ENCODE results near the gene RAB3A. TPM values are rescaled to one million over a fixed set of nuclear protein-coding genes. Genes with fewer than 3 reads are reported as not detected.

The RAB3A gene
- total RNA-seq, 4 donors from 2014 or later: 0.30 to 0.76 (median 0.44) TPM; not detected in 1

DNA sequence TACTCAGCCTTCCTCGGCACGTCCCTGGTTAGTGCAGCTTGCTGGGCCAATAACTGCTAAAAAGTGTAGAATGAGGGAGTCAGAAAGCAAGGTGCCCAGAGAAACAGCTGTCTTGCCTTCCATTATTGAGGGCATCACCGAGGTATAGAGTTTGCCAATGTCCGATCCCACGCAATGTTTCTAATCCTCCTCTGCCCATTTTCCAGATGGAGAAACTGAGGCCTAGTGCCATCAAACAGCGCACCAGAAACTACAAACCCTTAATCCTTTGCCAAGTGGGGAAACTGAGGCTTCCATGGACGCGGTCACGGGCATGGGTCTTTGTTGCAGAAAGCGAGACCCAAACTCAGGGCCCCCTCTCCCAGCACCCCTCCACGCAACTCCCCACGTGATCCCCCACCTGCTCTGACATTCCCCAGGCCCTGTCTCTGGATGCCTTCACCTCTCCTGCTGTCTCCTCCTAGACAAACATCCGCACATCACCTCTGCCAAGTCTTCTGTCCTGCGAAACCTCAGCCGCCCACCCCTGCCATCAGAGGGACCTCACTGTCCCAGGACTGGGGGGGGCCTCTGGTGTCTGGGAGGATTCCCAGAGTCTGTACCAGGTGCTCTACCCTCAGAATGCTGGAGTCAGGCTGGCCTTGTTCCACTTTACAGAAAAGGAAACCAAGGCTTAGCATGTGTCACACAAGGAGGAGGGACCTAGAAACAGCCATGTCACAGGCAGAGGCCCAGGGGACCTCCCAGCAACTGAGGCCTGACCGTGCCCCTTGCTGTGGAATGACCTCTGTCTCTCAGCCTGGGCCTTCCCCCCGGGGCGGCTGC lies 23.3 kb upstream of the RAB3A start:
- DNase-seq: no peak
- peaks cover 10 to 39% (median 21%) of the 10 kb centered on the region in 3 donors for H3K4me1 ChIP-seq
- intact Hi-C loops (cut with DNase I): no loop called here
- H3K36me3 ChIP-seq: no peaks in the 10 kb centered on the region
- WGBS, 2 donors: 71 to 78% methylated on average over 11 to 14 of the region's 18 CpGs
- no peak overlapping the region for H3K4me3 ChIP-seq
- no peak overlapping the region for H3K27ac ChIP-seq
- peaks cover 12 to 76% (median 14%) of the 10 kb centered on the region in 4 donors for H3K27me3 ChIP-seq
- H3K9me3 ChIP-seq: no peaks in the 10 kb centered on the region
- TF ChIP-seq, protein P1, sequence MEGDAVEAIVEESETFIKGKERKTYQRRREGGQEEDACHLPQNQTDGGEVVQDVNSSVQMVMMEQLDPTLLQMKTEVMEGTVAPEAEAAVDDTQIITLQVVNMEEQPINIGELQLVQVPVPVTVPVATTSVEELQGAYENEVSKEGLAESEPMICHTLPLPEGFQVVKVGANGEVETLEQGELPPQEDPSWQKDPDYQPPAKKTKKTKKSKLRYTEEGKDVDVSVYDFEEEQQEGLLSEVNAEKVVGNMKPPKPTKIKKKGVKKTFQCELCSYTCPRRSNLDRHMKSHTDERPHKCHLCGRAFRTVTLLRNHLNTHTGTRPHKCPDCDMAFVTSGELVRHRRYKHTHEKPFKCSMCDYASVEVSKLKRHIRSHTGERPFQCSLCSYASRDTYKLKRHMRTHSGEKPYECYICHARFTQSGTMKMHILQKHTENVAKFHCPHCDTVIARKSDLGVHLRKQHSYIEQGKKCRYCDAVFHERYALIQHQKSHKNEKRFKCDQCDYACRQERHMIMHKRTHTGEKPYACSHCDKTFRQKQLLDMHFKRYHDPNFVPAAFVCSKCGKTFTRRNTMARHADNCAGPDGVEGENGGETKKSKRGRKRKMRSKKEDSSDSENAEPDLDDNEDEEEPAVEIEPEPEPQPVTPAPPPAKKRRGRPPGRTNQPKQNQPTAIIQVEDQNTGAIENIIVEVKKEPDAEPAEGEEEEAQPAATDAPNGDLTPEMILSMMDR (IDR thresholded peaks at IDR 0.05): no peak
- no peak for TF ChIP-seq POLR2A (IDR thresholded peaks at IDR 0.05)

- Histone ChIP-seq H3K27me3 (peaks cover 11 to 76% (median 13%) of the 10 kb centered on the region in 4 donors), H3K4me3 (peak within 1 kb of the TSS in 2 of 4 donors; percentile 33 to 65), H3K9me3 (no peaks in the 10 kb centered on the region), H3K27ac (peak within 1 kb of the TSS in 3 of 4 donors; percentile 44 to 68 (median 67)), H3K4me1 (peaks cover 10 to 33% (median 23%) of the 10 kb centered on the region in 3 donors), H3K36me3 (no peaks in the 10 kb centered on the region)
- intact Hi-C loops (cut with DNase I): no loop called here
- no peak for TF ChIP-seq POLR2A (IDR thresholded peaks at IDR 0.05)
- TF ChIP-seq, protein P1 (IDR thresholded peaks at IDR 0.05): no peak
- 9 to 11% methylated on average over 19 to 20 of the region's 51 CpGs for WGBS, 2 donors
- no peak for DNase-seq
Observed at GRCh38 chr19:18225702-18226468, 22.0 kb upstream of the RAB3A start, which contains the start of gene PDE4C. Gene PDE4C (minus strand): TSS chr19:18226438. CDS start chr19:18226415, 23 bp downstream.

DNA sequence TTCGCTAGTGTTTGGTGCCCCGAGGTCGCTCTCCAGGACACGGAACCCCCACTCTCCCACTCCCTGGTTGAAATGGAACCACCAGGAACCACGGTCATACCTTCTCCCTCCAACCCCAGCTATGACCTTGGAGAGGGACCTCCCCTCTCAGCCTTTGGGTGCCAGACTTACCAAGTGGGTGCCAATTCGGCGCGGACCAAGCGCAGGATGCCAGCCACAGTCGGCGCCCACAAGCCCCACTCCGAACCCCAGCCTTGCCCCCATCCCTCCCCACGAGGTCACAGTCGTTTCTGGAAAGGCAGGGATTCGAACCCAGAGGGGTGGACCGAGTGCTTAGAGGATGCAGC lies 21.5 kb upstream of the RAB3A start:
- no peaks in the 10 kb centered on the region for H3K36me3 ChIP-seq
- H3K27ac ChIP-seq: peak overlapping the region in 3 of 4 donors; percentile 44 to 68 (median 67)
- H3K4me3 ChIP-seq: peak overlapping the region in 2 of 4 donors; percentile 33 to 65
- peaks cover 10 to 38% (median 24%) of the 10 kb centered on the region in 3 donors for H3K4me1 ChIP-seq
- WGBS, 2 donors: 25 to 40% methylated on average over 3 to 6 of the region's 16 CpGs
- no peaks in the 10 kb centered on the region for H3K9me3 ChIP-seq
- H3K27me3 ChIP-seq: peaks cover 11 to 76% (median 13%) of the 10 kb centered on the region in 4 donors
- intact Hi-C loops (cut with DNase I): no loop called here
- DNase-seq: no peak
- no peak for TF ChIP-seq POLR2A (IDR thresholded peaks at IDR 0.05)

DNA sequence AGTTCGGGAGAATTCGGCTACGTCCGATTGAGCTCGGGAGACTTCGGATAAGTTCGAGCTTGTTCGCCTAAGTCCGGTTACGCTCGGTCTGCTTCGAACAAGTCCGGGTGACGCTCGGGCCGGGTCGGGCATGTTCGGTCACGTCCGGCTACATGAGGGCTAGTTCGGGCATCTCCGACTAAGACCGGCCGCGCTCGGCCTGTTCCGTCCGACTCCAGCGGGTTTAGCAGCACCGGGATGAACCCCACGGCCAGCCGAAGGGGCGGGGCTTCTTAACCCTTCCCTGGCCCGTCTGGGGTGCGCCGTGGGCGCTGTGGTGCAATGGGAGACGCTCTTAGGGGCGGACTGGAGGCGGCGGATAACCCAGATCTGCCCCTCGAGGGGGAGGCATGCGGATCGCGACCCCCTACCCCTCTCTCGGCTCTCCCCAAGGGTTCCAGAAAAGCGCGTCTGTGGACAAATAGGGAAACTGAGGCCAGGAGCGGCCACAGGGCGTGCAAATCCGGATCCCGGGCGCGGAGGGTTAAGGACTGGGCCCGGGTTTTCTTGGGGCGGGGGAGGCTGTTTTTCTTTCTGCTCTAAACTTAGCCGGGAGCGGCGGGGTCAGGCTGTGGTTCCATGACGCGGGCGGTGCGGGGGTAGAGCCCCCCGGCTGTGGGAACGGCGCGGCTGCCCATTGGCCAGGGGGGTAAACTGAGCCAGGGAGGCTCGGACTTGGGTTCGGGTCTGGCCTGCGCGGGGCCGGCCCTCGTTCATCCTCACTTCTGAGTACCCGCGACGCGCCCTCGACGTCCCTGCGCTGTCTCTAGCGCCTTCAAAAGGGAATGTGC lies 20.9 kb upstream of the RAB3A start:
- intact Hi-C loops (cut with DNase I): no loop called here
- peak; percentile 70 for DNase-seq

More for the DNA sequence above, 20.9 kb upstream of the RAB3A start:
- Histone ChIP-seq H3K9me3 (no peaks in the 10 kb centered on the region), H3K4me1 (peaks cover 10 to 38% (median 24%) of the 10 kb centered on the region in 3 donors), H3K36me3 (no peaks in the 10 kb centered on the region), H3K27ac (peak overlapping the region in 3 of 4 donors; percentile 44 to 68 (median 67)), H3K27me3 (peaks cover 11 to 74% (median 13%) of the 10 kb centered on the region in 4 donors), H3K4me3 (peak overlapping the region; percentile 21 to 65 (median 36))
- WGBS, 2 donors: 3 to 10% methylated on average over 9 to 12 of the region's 81 CpGs
- no peak for TF ChIP-seq POLR2A (IDR thresholded peaks at IDR 0.05)
- TF ChIP-seq, protein P1 (IDR thresholded peaks at IDR 0.05): no peak

All from esophagus squamous epithelium (tissue), 5 donors.